Liver (tissue), 9 donors: Measurements from ENCODE around the gene FEZF2. TPM values are rescaled to one million over a fixed set of nuclear protein-coding genes. Genes with fewer than 3 reads are reported as not detected.

Source experiments
- DNase-seq: peaks from one replicate; pipeline ENCODE4 v3.0.0-alpha.2; 2017; ENCODE audit warnings: low spot score
- H3K27ac ChIP-seq, 2 donors: one replicate each; pipeline ENCODE4 v1.7.0; 2013; ENCODE audit warnings: inconsistent platforms in 2 of 2, low read length in 2 of 2, control low read depth in 1 of 2, low read depth in 1 of 2, mild to moderate bottlenecking in 1 of 2
- H3K27me3 ChIP-seq, 4 donors: one replicate each; pipeline versions ENCODE4 v1.6.1 to v1.7.0; 2013; ENCODE audit warnings: low read length in 3 of 4, inconsistent platforms in 1 of 4, mild to moderate bottlenecking in 1 of 4, moderate library complexity in 1 of 4; ENCODE audit not compliant: control insufficient read depth in 4 of 4, insufficient read depth in 4 of 4
- H3K36me3 ChIP-seq, 4 donors: one replicate each; pipeline versions ENCODE4 v1.6.1 to v1.7.0; 2013; ENCODE audit warnings: low read length in 3 of 4, mild to moderate bottlenecking in 3 of 4, low read depth in 1 of 4, moderate library complexity in 1 of 4; ENCODE audit not compliant: control insufficient read depth in 4 of 4, insufficient read depth in 3 of 4
- H3K4me1 ChIP-seq, 4 donors: one replicate each; pipeline versions ENCODE4 v1.6.1 to v1.7.0; 2013; ENCODE audit warnings: low read length in 3 of 4, mild to moderate bottlenecking in 3 of 4, moderate library complexity in 1 of 4; ENCODE audit not compliant: control insufficient read depth in 4 of 4, insufficient read depth in 4 of 4
- H3K4me3 ChIP-seq, 3 donors: one replicate each; pipeline versions ENCODE4 v1.6.1 to v1.7.0; 2013; ENCODE audit warnings: low read length in 3 of 3, control low read depth in 1 of 3, low read depth in 1 of 3, mild to moderate bottlenecking in 1 of 3
- H3K9ac ChIP-seq, 2 donors: one replicate each; pipeline ENCODE4 v1.7.0; 2013; ENCODE audit warnings: low read length in 2 of 2, mild to moderate bottlenecking in 2 of 2, moderate library complexity in 2 of 2, control low read depth in 1 of 2, low read depth in 1 of 2
- H3K9me3 ChIP-seq, 4 donors: one replicate each; pipeline versions ENCODE4 v1.6.1 to v1.7.0; 2013; ENCODE audit warnings: low read length in 3 of 4; ENCODE audit not compliant: control insufficient read depth in 4 of 4
- ATF3 ChIP-seq: IDR thresholded peaks from 2 replicates; pipeline ENCODE4 v1.6.1; 2016; ENCODE audit warnings: antibody characterized with exemption
- EGR1 ChIP-seq, 2 donors: IDR thresholded peaks; 2 replicates each; pipeline ENCODE4 v1.6.1; 2016 to 2018; ENCODE audit warnings: antibody characterized with exemption in 2 of 2, low read depth in 2 of 2
- FOXA1 ChIP-seq: IDR thresholded peaks from 2 replicates; pipeline ENCODE4 v1.6.1; 2016; ENCODE audit warnings: antibody characterized with exemption
- FOXA2 ChIP-seq: IDR thresholded peaks from 2 replicates; pipeline ENCODE4 v1.6.1; 2016; ENCODE audit warnings: antibody characterized with exemption
- GABPA ChIP-seq, 2 donors: IDR thresholded peaks in 1 of 2; conservative IDR thresholded peaks in 1 of 2; 2 replicates each; pipeline ENCODE4 v1.6.1; 2016; ENCODE audit warnings: antibody characterized with exemption in 2 of 2, mild to moderate bottlenecking in 1 of 2, moderate library complexity in 1 of 2
- HNF4A ChIP-seq, 2 donors: conservative IDR thresholded peaks; 2 replicates each; pipeline ENCODE4 v1.6.1; 2016; ENCODE audit warnings: antibody characterized with exemption in 2 of 2, mild to moderate bottlenecking in 2 of 2
- HNF4G ChIP-seq: IDR thresholded peaks from 2 replicates; pipeline ENCODE4 v1.6.1; 2016; ENCODE audit warnings: antibody characterized with exemption
- JUND ChIP-seq, 2 donors: IDR thresholded peaks; 2 replicates each; pipeline ENCODE4 v1.6.1; 2016; ENCODE audit warnings: antibody characterized with exemption in 2 of 2
- NR2F2 ChIP-seq: IDR thresholded peaks from 2 replicates; pipeline ENCODE4 v1.6.1; 2016; ENCODE audit warnings: antibody characterized with exemption
- RAD21 ChIP-seq, 2 donors: IDR thresholded peaks; 2 replicates each; pipeline ENCODE4 v1.6.1; 2016; ENCODE audit warnings: antibody characterized with exemption in 2 of 2, mild to moderate bottlenecking in 2 of 2
- REST ChIP-seq: IDR thresholded peaks from 2 replicates; pipeline ENCODE4 v1.6.1; 2016; ENCODE audit warnings: antibody characterized with exemption, mild to moderate bottlenecking
- RXRA ChIP-seq, 2 donors: IDR thresholded peaks; 2 replicates each; pipeline ENCODE4 v1.6.1; 2017 to 2018; ENCODE audit warnings: antibody characterized with exemption in 2 of 2, mild to moderate bottlenecking in 1 of 2
- SP1 ChIP-seq: IDR thresholded peaks from 2 replicates; pipeline ENCODE4 v1.6.1; 2018; ENCODE audit warnings: antibody characterized with exemption, mild to moderate bottlenecking
- TAF1 ChIP-seq: conservative IDR thresholded peaks from 2 replicates; pipeline ENCODE4 v1.6.1; 2016; ENCODE audit warnings: antibody characterized with exemption, mild to moderate bottlenecking
- YY1 ChIP-seq: IDR thresholded peaks from 2 replicates; pipeline ENCODE4 v1.6.1; 2016; ENCODE audit warnings: antibody characterized with exemption, mild to moderate bottlenecking
- ZBTB33 ChIP-seq: IDR thresholded peaks from 2 replicates; pipeline ENCODE4 v1.6.1; 2016; ENCODE audit warnings: antibody characterized with exemption
- WGBS: extraction: QIAGEN DNeasy Blood & Tissue Kit; methylation state at CpG from one replicate; pipeline ENCODE4 v1.1.7; 2013; 5-methylcytosine and 5-hydroxymethylcytosine counted together
- polyA plus RNA-seq, 2 donors: library from polyadenylated mRNA; stranded (reverse) in 1 of 2; unstranded in 1 of 2; fragments of 200-250 nt in 1 of 2; fragments of >200 nt in 1 of 2; fragmentation: Nextera tagmentation in 1 of 2; extraction: Ambion mirVana in 1 of 2; gene quantifications; one replicate each; pipeline versions ENCODE4 v1.2.1 to v1.2.3, GENCODE V29; 2013 to 2015
- total RNA-seq, 2 donors: library from RNA; depleted of rRNA; stranded (reverse); fragments of >200 nt; gene quantifications; one replicate each; pipeline ENCODE4 v1.2.3, GENCODE V29; 2014
- TF ChIP-seq, protein P1 (sequence below): fragments of 150-350 bp; IDR thresholded peaks from 2 replicates; pipeline ENCODE4 v1.5.1; 2017; ENCODE audit warnings: improper control_type of control experiment, low read depth, low read length; ENCODE audit not compliant: missing input control
- TF ChIP-seq, protein P2 (sequence below): IDR thresholded peaks from 2 replicates; pipeline ENCODE4 v1.6.1; 2016; ENCODE audit warnings: antibody characterized with exemption
- donor health status: healthy.
- donor health status: healthy.
- donor health status: healthy.
- donor health status: healthy.
- donor health status: healthy.

The FEZF2 gene
- total and polyA plus RNA-seq, 4 donors = not detected

GRCh38 chr3:62413687-62414086 is 40.3 kb upstream of the FEZF2 start:
- Histone ChIP-seq H3K36me3 (no peaks in the 10 kb centered on the region), H3K27ac (no peak overlapping the region), H3K4me3 (no peak overlapping the region), H3K9me3 (no peaks in the 10 kb centered on the region), H3K27me3 (peaks cover 0 to 5% (median 0%) of the 10 kb centered on the region in 4 donors), H3K9ac (no peak overlapping the region), H3K4me1 (no peaks in the 10 kb centered on the region)
- TF ChIP-seq JUND (IDR thresholded peaks at IDR 0.05) (no peak), RXRA (IDR thresholded peaks at IDR 0.05) (no peak), TAF1 (no peak), YY1 (no peak), ZBTB33 (no peak), FOXA1 (no peak), EGR1 (IDR thresholded peaks at IDR 0.05; ENCODE audit: low read depth in 2 of 2) (no peak), REST (no peak), SP1 (no peak), NR2F2 (no peak), ATF3 (no peak), FOXA2 (no peak), RAD21 (IDR thresholded peaks at IDR 0.05) (no peak), GABPA (IDR thresholded peaks at IDR 0.05 in 1 of 2, conservative IDR thresholded peaks at IDR 0.05 in 1 of 2) (no peak), HNF4G (no peak), HNF4A (conservative IDR thresholded peaks at IDR 0.05) (no peak)
- TF ChIP-seq, protein P1, sequence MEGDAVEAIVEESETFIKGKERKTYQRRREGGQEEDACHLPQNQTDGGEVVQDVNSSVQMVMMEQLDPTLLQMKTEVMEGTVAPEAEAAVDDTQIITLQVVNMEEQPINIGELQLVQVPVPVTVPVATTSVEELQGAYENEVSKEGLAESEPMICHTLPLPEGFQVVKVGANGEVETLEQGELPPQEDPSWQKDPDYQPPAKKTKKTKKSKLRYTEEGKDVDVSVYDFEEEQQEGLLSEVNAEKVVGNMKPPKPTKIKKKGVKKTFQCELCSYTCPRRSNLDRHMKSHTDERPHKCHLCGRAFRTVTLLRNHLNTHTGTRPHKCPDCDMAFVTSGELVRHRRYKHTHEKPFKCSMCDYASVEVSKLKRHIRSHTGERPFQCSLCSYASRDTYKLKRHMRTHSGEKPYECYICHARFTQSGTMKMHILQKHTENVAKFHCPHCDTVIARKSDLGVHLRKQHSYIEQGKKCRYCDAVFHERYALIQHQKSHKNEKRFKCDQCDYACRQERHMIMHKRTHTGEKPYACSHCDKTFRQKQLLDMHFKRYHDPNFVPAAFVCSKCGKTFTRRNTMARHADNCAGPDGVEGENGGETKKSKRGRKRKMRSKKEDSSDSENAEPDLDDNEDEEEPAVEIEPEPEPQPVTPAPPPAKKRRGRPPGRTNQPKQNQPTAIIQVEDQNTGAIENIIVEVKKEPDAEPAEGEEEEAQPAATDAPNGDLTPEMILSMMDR = no peak
- TF ChIP-seq, protein P2, sequence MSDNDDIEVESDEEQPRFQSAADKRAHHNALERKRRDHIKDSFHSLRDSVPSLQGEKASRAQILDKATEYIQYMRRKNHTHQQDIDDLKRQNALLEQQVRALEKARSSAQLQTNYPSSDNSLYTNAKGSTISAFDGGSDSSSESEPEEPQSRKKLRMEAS = no peak
- 79% methylated on average over 2 of the region's 2 CpGs for WGBS
- DNase-seq = no peak

- H3K27ac ChIP-seq = no peak overlapping the region
- DNase-seq = no peak
- H3K4me1 ChIP-seq = no peaks in the 10 kb centered on the region
- TF ChIP-seq ATF3 (no peak), YY1 (no peak), SP1 (no peak), EGR1 (IDR thresholded peaks at IDR 0.05; ENCODE audit: low read depth in 2 of 2) (no peak), HNF4G (no peak), TAF1 (no peak), FOXA2 (no peak), JUND (IDR thresholded peaks at IDR 0.05) (no peak)
- TF ChIP-seq, protein P2 = no peak
- TF ChIP-seq, protein P1 = no peak
Measured at GRCh38 chr3:62406945-62407344, 33.6 kb upstream of the FEZF2 start.

More at GRCh38 chr3:62406945-62407344, 33.6 kb upstream of the FEZF2 start:
- no peak overlapping the region for H3K4me3 ChIP-seq
- no peaks in the 10 kb centered on the region for H3K36me3 ChIP-seq
- WGBS = 84% methylated on average over 2 of the region's 2 CpGs
- H3K27me3 ChIP-seq = peaks cover 0 to 5% (median 0%) of the 10 kb centered on the region in 4 donors
- no peaks in the 10 kb centered on the region for H3K9me3 ChIP-seq
- H3K9ac ChIP-seq = no peak overlapping the region
